MM.1S (cell line): ENCODE measurements around the gene POLR3GL.
A peak's percentile ranks its signal among the peaks of the same experiment; 100 is the strongest.

ENCODE experiments used
- DNase-seq: peaks from one replicate; pipeline ENCODE4 v3.0.0-alpha.2; 2015
- H2AFZ ChIP-seq: fragments of 300-600 bp; sonication (generic); 2 replicates; pipeline ENCODE4 v1.6.0; 2016; ENCODE audit warnings: antibody characterized with exemption, low read length
- H3F3A ChIP-seq: fragments of 300-600 bp; sonication (generic); 2 replicates; pipeline ENCODE4 v1.6.1; 2016; ENCODE audit warnings: mild to moderate bottlenecking, antibody characterized with exemption, low read length, moderate library complexity, mixed read lengths; ENCODE audit not compliant: insufficient read depth
- H3K27ac ChIP-seq: fragments of 300-600 bp; sonication (generic); 2 replicates; pipeline ENCODE4 v1.5.1; 2016; ENCODE audit warnings: mild to moderate bottlenecking, low read length
- H3K27me3 ChIP-seq: fragments of 300-600 bp; sonication (generic); replicated peaks from 2 replicates; pipeline ENCODE4 v1.6.0; 2016; ENCODE audit warnings: low read length; ENCODE audit not compliant: insufficient read depth
- H3K36me3 ChIP-seq: fragments of 300-600 bp; sonication (generic); replicated peaks from 2 replicates; pipeline ENCODE4 v1.6.1; 2016; ENCODE audit warnings: mild to moderate bottlenecking, low read length, mixed read lengths; ENCODE audit not compliant: insufficient read depth
- H3K4me1 ChIP-seq: fragments of 300-600 bp; sonication (generic); 2 replicates; pipeline ENCODE4 v1.6.1; 2016; ENCODE audit warnings: low read length, mixed read lengths
- H3K4me2 ChIP-seq: fragments of 300-600 bp; sonication (generic); 2 replicates; pipeline ENCODE4 v1.6.0; 2016; ENCODE audit warnings: low read depth, low read length
- H3K4me3 ChIP-seq: fragments of 300-600 bp; sonication (generic); 2 replicates; pipeline ENCODE4 v1.5.1; 2016; ENCODE audit warnings: low read length, mixed read lengths
- H3K79me2 ChIP-seq: fragments of 300-600 bp; sonication (generic); 2 replicates; pipeline ENCODE4 v1.6.1; 2016; ENCODE audit warnings: mixed run types, low read length, mixed read lengths
- H3K9ac ChIP-seq: fragments of 300-600 bp; sonication (generic); 2 replicates; pipeline ENCODE4 v1.6.1; 2016; ENCODE audit warnings: low read length, mixed read lengths
- H3K9me2 ChIP-seq: fragments of 300-600 bp; sonication (generic); replicated peaks from 2 replicates; pipeline ENCODE4 v1.6.1; 2016; ENCODE audit warnings: mild to moderate bottlenecking, low read length, mixed read lengths; ENCODE audit not compliant: insufficient read depth
- H3K9me3 ChIP-seq: fragments of 300-600 bp; sonication (generic); replicated peaks from 2 replicates; pipeline ENCODE4 v1.6.1; 2016; ENCODE audit warnings: mild to moderate bottlenecking, low read length, mixed read lengths; ENCODE audit not compliant: insufficient read depth
- H4K20me1 ChIP-seq: fragments of 300-600 bp; sonication (generic); 2 replicates; pipeline ENCODE4 v1.6.1; 2016; ENCODE audit warnings: mild to moderate bottlenecking, low read length, moderate library complexity, mixed read lengths; ENCODE audit not compliant: insufficient read depth
- EZH2 ChIP-seq: fragments of 300-600 bp; sonication (generic); optimal IDR thresholded peaks from 2 replicates; pipeline ENCODE3; 2017; ENCODE audit warnings: low read depth, mild to moderate bottlenecking, antibody characterized with exemption, low read length, mixed read lengths
- EZH2phosphoT487 ChIP-seq: fragments of 300-600 bp; sonication (generic); IDR thresholded peaks from 2 replicates; pipeline ENCODE4 v1.6.1; 2018; ENCODE audit warnings: antibody characterized with exemption, low read length
- TF ChIP-seq, protein P1 (sequence below): fragments of 300-600 bp; sonication (generic); IDR thresholded peaks from 2 replicates; pipeline ENCODE4 v1.5.1; 2016; ENCODE audit warnings: antibody characterized with exemption, low read length, mixed read lengths

Gene POLR3GL

GRCh38 chr1:145996433-145997015 is 32.0 kb downstream of the POLR3GL start, which contains the start of gene TXNIP:
Gene TXNIP (minus strand): TSS chr1:145996579. CDS start chr1:145996266, 313 bp downstream.
- peak; percentile 99 for DNase-seq
- H3K4me2 ChIP-seq: peak within 1 kb of the TSS; percentile 89
- H3K36me3 ChIP-seq: peaks cover 26% of the 10 kb centered on the region
- H3K27ac ChIP-seq: peak within 1 kb of the TSS; percentile 89
- H3K4me3 ChIP-seq: peak within 1 kb of the TSS; percentile 85
- H3K4me1 ChIP-seq: peaks cover 50% of the 10 kb centered on the region
- no peaks in the 10 kb centered on the region for H3K9me2 ChIP-seq
- no peaks in the 10 kb centered on the region for H3K9me3 ChIP-seq
- H3K27me3 ChIP-seq: no peaks in the 10 kb centered on the region
- TF ChIP-seq EZH2phosphoT487 (no peak), EZH2 (no peak)
- TF ChIP-seq, protein P1, sequence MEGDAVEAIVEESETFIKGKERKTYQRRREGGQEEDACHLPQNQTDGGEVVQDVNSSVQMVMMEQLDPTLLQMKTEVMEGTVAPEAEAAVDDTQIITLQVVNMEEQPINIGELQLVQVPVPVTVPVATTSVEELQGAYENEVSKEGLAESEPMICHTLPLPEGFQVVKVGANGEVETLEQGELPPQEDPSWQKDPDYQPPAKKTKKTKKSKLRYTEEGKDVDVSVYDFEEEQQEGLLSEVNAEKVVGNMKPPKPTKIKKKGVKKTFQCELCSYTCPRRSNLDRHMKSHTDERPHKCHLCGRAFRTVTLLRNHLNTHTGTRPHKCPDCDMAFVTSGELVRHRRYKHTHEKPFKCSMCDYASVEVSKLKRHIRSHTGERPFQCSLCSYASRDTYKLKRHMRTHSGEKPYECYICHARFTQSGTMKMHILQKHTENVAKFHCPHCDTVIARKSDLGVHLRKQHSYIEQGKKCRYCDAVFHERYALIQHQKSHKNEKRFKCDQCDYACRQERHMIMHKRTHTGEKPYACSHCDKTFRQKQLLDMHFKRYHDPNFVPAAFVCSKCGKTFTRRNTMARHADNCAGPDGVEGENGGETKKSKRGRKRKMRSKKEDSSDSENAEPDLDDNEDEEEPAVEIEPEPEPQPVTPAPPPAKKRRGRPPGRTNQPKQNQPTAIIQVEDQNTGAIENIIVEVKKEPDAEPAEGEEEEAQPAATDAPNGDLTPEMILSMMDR: no peak
- peak within 1 kb of the TSS; percentile 45 for H2AFZ ChIP-seq
- H3F3A ChIP-seq: peaks cover 88% of the 10 kb centered on the region
- peaks cover 18% of the 10 kb centered on the region; the same call in 1 of the 2 replicates for H4K20me1 ChIP-seq
- peaks cover 49% of the 10 kb centered on the region for H3K79me2 ChIP-seq
- H3K9ac ChIP-seq: peak within 1 kb of the TSS; percentile 79

DNA sequence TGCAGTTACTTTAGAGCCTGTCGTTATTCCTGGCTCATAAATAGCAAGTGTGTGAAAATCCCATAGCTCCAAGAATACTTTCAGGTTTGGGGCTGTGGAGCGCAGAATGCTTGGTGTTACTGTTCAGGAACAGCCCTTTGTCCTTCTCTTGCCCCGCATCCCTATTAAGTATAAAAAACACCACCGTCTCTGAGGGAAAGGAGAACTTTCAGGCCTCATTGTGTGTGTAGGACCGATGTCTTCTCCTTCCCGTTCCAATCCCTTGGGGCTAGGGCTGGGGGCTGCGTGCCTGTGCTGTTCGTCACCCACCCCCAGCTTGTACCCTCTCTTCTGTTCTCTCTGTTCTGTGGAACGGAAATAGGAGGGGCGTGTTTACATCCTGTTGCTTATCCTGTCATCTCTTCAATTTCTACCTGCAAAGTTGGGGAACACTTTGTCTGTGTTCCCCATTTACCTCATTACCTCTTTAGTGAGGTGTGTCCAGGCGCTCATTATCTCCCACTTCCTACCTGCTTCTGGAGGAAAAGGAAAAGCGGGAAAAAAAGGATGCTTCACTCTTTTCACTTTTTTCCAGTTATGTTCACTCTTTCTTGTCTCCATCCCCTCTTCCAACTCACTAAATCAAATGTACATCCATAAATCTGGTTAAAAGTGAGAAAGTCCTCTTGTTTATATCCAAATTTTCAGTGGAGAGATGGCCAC is 32.7 kb downstream of the POLR3GL start:
- Histone ChIP-seq H3K27ac (peak overlapping the region; percentile 89), H4K20me1 (peaks cover 18% of the 10 kb centered on the region; the same call in 1 of the 2 replicates), H3K9me2 (no peaks in the 10 kb centered on the region), H3K9ac (peak overlapping the region; percentile 79), H3K36me3 (peaks cover 26% of the 10 kb centered on the region), H3K4me2 (peak overlapping the region; percentile 89), H3F3A (peaks cover 81% of the 10 kb centered on the region), H3K27me3 (no peaks in the 10 kb centered on the region), H2AFZ (peak overlapping the region; percentile 45), H3K79me2 (peaks cover 49% of the 10 kb centered on the region), H3K4me1 (peaks cover 50% of the 10 kb centered on the region), H3K4me3 (peak overlapping the region; percentile 85), H3K9me3 (no peaks in the 10 kb centered on the region)
- TF ChIP-seq, protein P1: no peak
- TF ChIP-seq EZH2 (no peak), EZH2phosphoT487 (no peak)
- DNase-seq: peak; percentile 68

GRCh38 chr1:145997718-145998023 is 33.2 kb downstream of the POLR3GL start:
- peak overlapping the region; percentile 89 for H3K4me2 ChIP-seq
- peaks cover 76% of the 10 kb centered on the region for H3F3A ChIP-seq
- H3K4me1 ChIP-seq: peaks cover 47% of the 10 kb centered on the region
- peaks cover 18% of the 10 kb centered on the region; the same call in 1 of the 2 replicates for H4K20me1 ChIP-seq
- TF ChIP-seq EZH2 (no peak), EZH2phosphoT487 (no peak)
- TF ChIP-seq, protein P1: no peak; the same call in 1 of the 2 replicates
- peak overlapping the region; percentile 85 for H3K4me3 ChIP-seq
- DNase-seq: peak; percentile 55
- peaks cover 23% of the 10 kb centered on the region for H3K36me3 ChIP-seq
- peaks cover 49% of the 10 kb centered on the region for H3K79me2 ChIP-seq
- H3K9me2 ChIP-seq: no peaks in the 10 kb centered on the region
- H3K27ac ChIP-seq: peak overlapping the region; percentile 89
- no peak overlapping the region for H2AFZ ChIP-seq
- H3K9me3 ChIP-seq: no peaks in the 10 kb centered on the region
- no peaks in the 10 kb centered on the region for H3K27me3 ChIP-seq
- peak overlapping the region; percentile 79 for H3K9ac ChIP-seq
